ENCODE measurements around the gene NUP50.

The NUP50 gene

DNA sequence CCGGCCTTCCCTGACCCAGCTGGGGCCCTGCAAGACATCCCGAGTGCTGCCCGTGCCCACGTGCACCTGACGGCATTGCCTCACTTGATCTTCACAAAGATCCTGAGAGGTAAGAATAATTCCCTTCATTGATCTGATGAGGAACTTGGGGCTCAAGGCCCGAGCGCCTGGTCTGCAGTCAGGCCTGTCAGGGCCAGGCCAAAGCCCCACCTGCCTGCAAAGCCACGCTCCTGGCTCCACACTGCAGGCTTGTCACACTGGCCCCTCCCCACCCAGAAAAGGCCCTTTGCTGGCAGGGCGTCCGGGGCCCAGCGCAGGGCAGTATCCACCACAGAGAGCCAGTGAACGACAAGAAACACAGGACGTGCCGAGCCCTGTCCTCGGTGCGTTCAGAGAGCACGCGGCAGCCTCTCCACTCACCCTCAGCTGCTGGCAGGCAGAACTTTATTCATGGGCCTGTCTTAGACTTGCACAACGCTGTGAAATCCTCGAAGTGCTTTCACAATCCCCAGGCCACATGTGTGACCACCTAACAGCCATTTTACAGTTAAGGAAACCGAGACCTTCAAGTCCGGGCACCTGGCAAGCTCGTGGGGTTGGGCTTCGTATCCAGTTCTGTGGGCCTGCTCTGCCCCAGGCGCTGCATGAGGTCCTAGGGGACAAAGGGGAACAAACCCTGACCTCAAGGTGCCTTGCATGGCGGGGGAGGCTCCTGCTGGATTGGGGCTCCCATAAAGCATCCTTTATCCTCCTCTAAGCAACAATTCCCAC, 62.2 kb downstream of the NUP50 start:
- H3K27me3 ChIP-seq (ENCODE audit: control insufficient read depth in 1 of 2, insufficient read depth in 1 of 2, low read length in 2 of 2), result no peaks in the 10 kb centered on the region
- no peak overlapping the region for H2BK15ac ChIP-seq (ENCODE audit: low read depth, poor library complexity, severe bottlenecking)
- no peak overlapping the region for H3K4ac ChIP-seq (ENCODE audit: low read depth in 1 of 2, low read length in 2 of 2)
- peaks cover 45% of the 10 kb centered on the region for H3K79me1 ChIP-seq (replicated peaks; ENCODE audit: low read length, poor library complexity, severe bottlenecking)
- peak overlapping the region; percentile 12 for H4K8ac ChIP-seq (ENCODE audit: low read length)
- H3K36me3 ChIP-seq (ENCODE audit: control insufficient read depth in 1 of 2, insufficient read depth in 2 of 2, low read depth in 1 of 2, low read length in 2 of 2), result peaks cover 0 to 21% of the 10 kb centered on the region in 2 experiments
- H2BK5ac ChIP-seq (ENCODE audit: low read depth, low read length, poor library complexity, severe bottlenecking), result no peak overlapping the region
- H3K9me3 ChIP-seq (ENCODE audit: control insufficient read depth, low read length), result no peaks in the 10 kb centered on the region
- H3K18ac ChIP-seq (ENCODE audit: low read depth in 1 of 2, low read length in 2 of 2), result no peak overlapping the region
- H3K27ac ChIP-seq (ENCODE audit: low read length, poor library complexity, severe bottlenecking), result no peak overlapping the region
- no peak overlapping the region for H2AK5ac ChIP-seq (ENCODE audit: low read length, severe bottlenecking)
- no peak overlapping the region for H3K4me2 ChIP-seq (ENCODE audit: low read length, poor library complexity, severe bottlenecking)
- H3K23ac ChIP-seq (ENCODE audit: low read length in 2 of 2), result no peak overlapping the region
- H3K14ac ChIP-seq (ENCODE audit: low read length in 2 of 2), result peak overlapping the region in 1 of 2 experiments; percentile 55
- H4K91ac ChIP-seq (ENCODE audit: low read length), result peak overlapping the region; percentile 13
- no peak overlapping the region for H2BK12ac ChIP-seq (ENCODE audit: low read length in 2 of 2)
- no peak overlapping the region for H3K4me3 ChIP-seq (ENCODE audit: insufficient read depth in 1 of 2, low read depth in 1 of 2, low read length in 2 of 2)
- no peak overlapping the region for H2BK120ac ChIP-seq (ENCODE audit: low read depth, low read length)
- peaks cover 8% of the 10 kb centered on the region for H3K4me1 ChIP-seq (ENCODE audit: control insufficient read depth, insufficient read depth, low read depth, low read length)
- peak; percentile 75 for DNase-seq
- H3K9ac ChIP-seq (ENCODE audit: low read length), result peak overlapping the region; percentile 38
- 89% methylated on average over 26 of the region's 26 CpGs for WGBS
- H2AFZ ChIP-seq (ENCODE audit: low read depth, low read length), result no peak overlapping the region

DNA sequence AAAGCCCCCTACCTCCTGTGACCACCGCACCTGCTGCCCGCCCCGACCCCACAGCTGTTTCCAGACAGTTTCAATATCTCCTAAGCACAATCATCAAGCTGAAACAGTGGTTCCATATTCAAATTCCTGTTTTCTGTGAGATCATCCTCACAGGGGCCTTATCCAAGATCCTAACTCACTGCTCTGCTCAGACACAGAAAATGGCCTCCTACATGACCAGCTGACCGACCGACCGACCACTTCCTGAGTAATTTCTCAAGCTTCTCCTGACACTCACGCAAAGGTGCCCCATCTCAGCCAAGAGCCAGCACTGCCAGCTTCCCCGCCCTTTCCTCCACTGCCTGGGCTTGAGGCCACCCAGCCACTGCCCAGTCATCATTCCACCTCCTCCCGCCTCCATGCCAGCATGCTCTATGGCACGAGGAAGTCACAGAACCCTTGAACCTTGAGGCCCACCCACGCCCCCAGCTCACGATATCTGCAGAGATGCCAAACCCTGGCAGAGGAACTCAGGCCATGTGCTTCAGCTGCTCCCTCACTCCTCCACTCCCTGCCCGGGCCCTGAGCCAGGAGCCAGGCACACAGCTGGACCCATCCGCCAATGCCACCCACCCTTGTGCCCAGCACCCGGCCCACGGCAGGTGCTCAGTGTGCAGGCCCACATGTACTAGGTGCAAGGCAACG, 62.9 kb downstream of the NUP50 start:
- no peaks in the 10 kb centered on the region for H3K9me3 ChIP-seq (ENCODE audit: control insufficient read depth, low read length)
- H2BK5ac ChIP-seq (ENCODE audit: low read depth, low read length, poor library complexity, severe bottlenecking), result no peak overlapping the region
- H3K27me3 ChIP-seq (ENCODE audit: control insufficient read depth in 1 of 2, insufficient read depth in 1 of 2, low read length in 2 of 2), result no peaks in the 10 kb centered on the region
- no peak overlapping the region for H3K4ac ChIP-seq (ENCODE audit: low read depth in 1 of 2, low read length in 2 of 2)
- peak overlapping the region in 1 of 2 experiments; percentile 13 for H3K14ac ChIP-seq (ENCODE audit: low read length in 2 of 2)
- H2AK5ac ChIP-seq (ENCODE audit: low read length, severe bottlenecking), result no peak overlapping the region
- H3K4me3 ChIP-seq (ENCODE audit: insufficient read depth in 1 of 2, low read depth in 1 of 2, low read length in 2 of 2), result no peak overlapping the region
- no peak overlapping the region for H3K4me2 ChIP-seq (ENCODE audit: low read length, poor library complexity, severe bottlenecking)
- H2BK15ac ChIP-seq (ENCODE audit: low read depth, poor library complexity, severe bottlenecking), result no peak overlapping the region
- H3K36me3 ChIP-seq (ENCODE audit: control insufficient read depth in 1 of 2, insufficient read depth in 2 of 2, low read depth in 1 of 2, low read length in 2 of 2), result peaks cover 0 to 21% of the 10 kb centered on the region in 2 experiments
- no peak for DNase-seq
- H3K9ac ChIP-seq (ENCODE audit: low read length), result no peak overlapping the region
- no peak overlapping the region for H2BK120ac ChIP-seq (ENCODE audit: low read depth, low read length)
- peak overlapping the region in 1 of 2 experiments; percentile 42 for H3K18ac ChIP-seq (ENCODE audit: low read depth in 1 of 2, low read length in 2 of 2)
- H3K4me1 ChIP-seq (ENCODE audit: control insufficient read depth, insufficient read depth, low read depth, low read length), result peaks cover 10% of the 10 kb centered on the region
- H2BK12ac ChIP-seq (ENCODE audit: low read length in 2 of 2), result peak overlapping the region in 1 of 2 experiments; percentile 1
- H3K79me1 ChIP-seq (replicated peaks; ENCODE audit: low read length, poor library complexity, severe bottlenecking), result peaks cover 44% of the 10 kb centered on the region
- H2AFZ ChIP-seq (ENCODE audit: low read depth, low read length), result no peak overlapping the region
- no peak overlapping the region for H3K27ac ChIP-seq (ENCODE audit: low read length, poor library complexity, severe bottlenecking)
- no peak overlapping the region for H4K91ac ChIP-seq (ENCODE audit: low read length)
- H3K23ac ChIP-seq (ENCODE audit: low read length in 2 of 2), result no peak overlapping the region
- 87% methylated on average over 17 of the region's 17 CpGs for WGBS
- peak overlapping the region; percentile 12 for H4K8ac ChIP-seq (ENCODE audit: low read length)

GRCh38 chr22:45227645-45228400, 64.1 kb downstream of the NUP50 start:
- Histone ChIP-seq H4K91ac (ENCODE audit: low read length) (no peak overlapping the region), H4K8ac (ENCODE audit: low read length) (no peak overlapping the region), H2BK5ac (ENCODE audit: low read depth, low read length, poor library complexity, severe bottlenecking) (no peak overlapping the region), H3K9me3 (ENCODE audit: control insufficient read depth, low read length) (no peaks in the 10 kb centered on the region), H2BK15ac (ENCODE audit: low read depth, poor library complexity, severe bottlenecking) (peak overlapping the region; percentile 1), H3K9ac (ENCODE audit: low read length) (no peak overlapping the region), H3K4me2 (ENCODE audit: low read length, poor library complexity, severe bottlenecking) (no peak overlapping the region), H3K18ac (ENCODE audit: low read depth in 1 of 2, low read length in 2 of 2) (no peak overlapping the region), H3K36me3 (ENCODE audit: control insufficient read depth in 1 of 2, insufficient read depth in 2 of 2, low read depth in 1 of 2, low read length in 2 of 2) (peaks cover 0 to 26% of the 10 kb centered on the region in 2 experiments), H3K14ac (ENCODE audit: low read length in 2 of 2) (no peak overlapping the region), H3K23ac (ENCODE audit: low read length in 2 of 2) (no peak overlapping the region), H3K4me3 (ENCODE audit: insufficient read depth in 1 of 2, low read depth in 1 of 2, low read length in 2 of 2) (no peak overlapping the region), H3K27me3 (ENCODE audit: control insufficient read depth in 1 of 2, insufficient read depth in 1 of 2, low read length in 2 of 2) (no peaks in the 10 kb centered on the region), H2AK5ac (ENCODE audit: low read length, severe bottlenecking) (no peak overlapping the region), H3K4me1 (ENCODE audit: control insufficient read depth, insufficient read depth, low read depth, low read length) (peaks cover 10% of the 10 kb centered on the region), H2BK12ac (ENCODE audit: low read length in 2 of 2) (no peak overlapping the region), H2BK120ac (ENCODE audit: low read depth, low read length) (no peak overlapping the region), H2AFZ (ENCODE audit: low read depth, low read length) (no peak overlapping the region), H3K27ac (ENCODE audit: low read length, poor library complexity, severe bottlenecking) (no peak overlapping the region), H3K4ac (ENCODE audit: low read depth in 1 of 2, low read length in 2 of 2) (no peak overlapping the region), H3K79me1 (replicated peaks; ENCODE audit: low read length, poor library complexity, severe bottlenecking) (peaks cover 48% of the 10 kb centered on the region)
- WGBS, result 74% methylated on average over 13 of the region's 16 CpGs
- DNase-seq, result no peak

GRCh38 chr22:45228401-45228754, 64.7 kb downstream of the NUP50 start:
- H4K91ac ChIP-seq (ENCODE audit: low read length), result no peak overlapping the region
- DNase-seq, result no peak
- H3K4me2 ChIP-seq (ENCODE audit: low read length, poor library complexity, severe bottlenecking), result no peak overlapping the region
- H3K9me3 ChIP-seq (ENCODE audit: control insufficient read depth, low read length), result no peaks in the 10 kb centered on the region
- H3K4me3 ChIP-seq (ENCODE audit: insufficient read depth in 1 of 2, low read depth in 1 of 2, low read length in 2 of 2), result no peak overlapping the region
- no peak overlapping the region for H2BK5ac ChIP-seq (ENCODE audit: low read depth, low read length, poor library complexity, severe bottlenecking)
- H2BK12ac ChIP-seq (ENCODE audit: low read length in 2 of 2), result no peak overlapping the region
- whole genome bisulfite sequencing, result 86% methylated on average over 7 of the region's 8 CpGs
- H3K36me3 ChIP-seq (ENCODE audit: control insufficient read depth in 1 of 2, insufficient read depth in 2 of 2, low read depth in 1 of 2, low read length in 2 of 2), result peaks cover 0 to 32% of the 10 kb centered on the region in 2 experiments
- H3K18ac ChIP-seq (ENCODE audit: low read depth in 1 of 2, low read length in 2 of 2), result no peak overlapping the region
- no peak overlapping the region for H3K9ac ChIP-seq (ENCODE audit: low read length)
- H2BK15ac ChIP-seq (ENCODE audit: low read depth, poor library complexity, severe bottlenecking), result no peak overlapping the region
- no peak overlapping the region for H4K8ac ChIP-seq (ENCODE audit: low read length)
- no peak overlapping the region for H3K14ac ChIP-seq (ENCODE audit: low read length in 2 of 2)
- H3K23ac ChIP-seq (ENCODE audit: low read length in 2 of 2), result no peak overlapping the region
- peaks cover 10% of the 10 kb centered on the region for H3K4me1 ChIP-seq (ENCODE audit: control insufficient read depth, insufficient read depth, low read depth, low read length)
- no peak overlapping the region for H2AK5ac ChIP-seq (ENCODE audit: low read length, severe bottlenecking)
- no peak overlapping the region for H2AFZ ChIP-seq (ENCODE audit: low read depth, low read length)
- H3K4ac ChIP-seq (ENCODE audit: low read depth in 1 of 2, low read length in 2 of 2), result no peak overlapping the region
- no peak overlapping the region for H2BK120ac ChIP-seq (ENCODE audit: low read depth, low read length)
- no peak overlapping the region for H3K27ac ChIP-seq (ENCODE audit: low read length, poor library complexity, severe bottlenecking)
- peaks cover 50% of the 10 kb centered on the region for H3K79me1 ChIP-seq (replicated peaks; ENCODE audit: low read length, poor library complexity, severe bottlenecking)
- no peaks in the 10 kb centered on the region for H3K27me3 ChIP-seq (ENCODE audit: control insufficient read depth in 1 of 2, insufficient read depth in 1 of 2, low read length in 2 of 2)

Measured in mesenchymal stem cell (in vitro differentiated cells and primary cell).